Small intestine (tissue), 7 donors: ENCODE measurements around the gene TMEM63B. TPM values are rescaled to one million over a fixed set of nuclear protein-coding genes. Genes with fewer than 3 reads are reported as not detected.
A peak's percentile ranks its signal among the peaks of the same experiment; 100 is the strongest.
"Not testable (repeated sequence)": the region's sequence is repeated elsewhere in the genome, so short reads cannot be mapped to it uniquely, and the experiment has no call there.

Source experiments
- DNase-seq, 2 donors: peaks; one replicate each; pipeline versions ENCODE4 v3.0.0 to v3.0.0-alpha.2; 2013
- FAIRE-seq: peaks from 2 replicates; lab custom pipeline; 2012; peaks lifted over from hg19 to GRCh38; lab: Jason Lieb, UNC
- H3K27ac ChIP-seq, 3 donors: one replicate each; pipeline ENCODE4 v1.5.1; 2013; ENCODE audit warnings: low read length in 2 of 3, mild to moderate bottlenecking in 2 of 3, control low read depth in 1 of 3, inconsistent platforms in 1 of 3, low read depth in 1 of 3, moderate library complexity in 1 of 3
- H3K27me3 ChIP-seq, 3 donors: one replicate each; pipeline ENCODE4 v1.6.1; 2013; ENCODE audit warnings: low read length in 3 of 3, inconsistent platforms in 1 of 3; ENCODE audit not compliant: control insufficient read depth in 3 of 3, insufficient read depth in 3 of 3
- H3K36me3 ChIP-seq, 3 donors: one replicate each; pipeline ENCODE4 v1.6.1; 2013; ENCODE audit warnings: low read length in 3 of 3, inconsistent platforms in 1 of 3, low read depth in 1 of 3, mild to moderate bottlenecking in 1 of 3, moderate library complexity in 1 of 3; ENCODE audit not compliant: control insufficient read depth in 3 of 3, insufficient read depth in 2 of 3
- H3K4me1 ChIP-seq, 3 donors: one replicate each; pipeline ENCODE4 v1.6.1; 2013; ENCODE audit warnings: low read length in 2 of 3, inconsistent platforms in 1 of 3, low read depth in 1 of 3, mild to moderate bottlenecking in 1 of 3, moderate library complexity in 1 of 3; ENCODE audit not compliant: control insufficient read depth in 3 of 3, insufficient read depth in 2 of 3
- H3K4me3 ChIP-seq, 3 donors: one replicate each; pipeline ENCODE4 v1.5.1; 2013; ENCODE audit warnings: low read length in 3 of 3, control low read depth in 1 of 3, inconsistent platforms in 1 of 3, low read depth in 1 of 3, mild to moderate bottlenecking in 1 of 3, moderate library complexity in 1 of 3
- H3K9me3 ChIP-seq, 2 donors: one replicate each; pipeline ENCODE4 v1.6.1; 2013; ENCODE audit warnings: low read depth in 1 of 2, low read length in 1 of 2; ENCODE audit not compliant: control insufficient read depth in 2 of 2, insufficient read depth in 1 of 2
- WGBS, 3 donors: extraction: QIAGEN DNeasy Blood & Tissue Kit; methylation state at CpG; one replicate each; pipeline ENCODE4 v1.1.7; 2013; 5-methylcytosine and 5-hydroxymethylcytosine counted together
- polyA plus RNA-seq, 4 donors: library from polyadenylated mRNA; stranded (reverse) in 3 of 4; unstranded in 1 of 4; fragments of 200-250 nt in 3 of 4; fragments of 120-200 nt in 1 of 4; gene quantifications; one replicate each; pipeline versions ENCODE4 v1.2.1 to v1.2.3, GENCODE V29; 2013
- donor health status: healthy with polysubstance abuse.
- donor health status: control.
- donor health status: control.
- donor health status: Bipolar disorder and iron deficiency.
- donor health status: healthy.

TMEM63B gene
- polyA plus RNA-seq, 4 donors, result 13.2 to 33.9 (median 25.6) TPM

DNA sequence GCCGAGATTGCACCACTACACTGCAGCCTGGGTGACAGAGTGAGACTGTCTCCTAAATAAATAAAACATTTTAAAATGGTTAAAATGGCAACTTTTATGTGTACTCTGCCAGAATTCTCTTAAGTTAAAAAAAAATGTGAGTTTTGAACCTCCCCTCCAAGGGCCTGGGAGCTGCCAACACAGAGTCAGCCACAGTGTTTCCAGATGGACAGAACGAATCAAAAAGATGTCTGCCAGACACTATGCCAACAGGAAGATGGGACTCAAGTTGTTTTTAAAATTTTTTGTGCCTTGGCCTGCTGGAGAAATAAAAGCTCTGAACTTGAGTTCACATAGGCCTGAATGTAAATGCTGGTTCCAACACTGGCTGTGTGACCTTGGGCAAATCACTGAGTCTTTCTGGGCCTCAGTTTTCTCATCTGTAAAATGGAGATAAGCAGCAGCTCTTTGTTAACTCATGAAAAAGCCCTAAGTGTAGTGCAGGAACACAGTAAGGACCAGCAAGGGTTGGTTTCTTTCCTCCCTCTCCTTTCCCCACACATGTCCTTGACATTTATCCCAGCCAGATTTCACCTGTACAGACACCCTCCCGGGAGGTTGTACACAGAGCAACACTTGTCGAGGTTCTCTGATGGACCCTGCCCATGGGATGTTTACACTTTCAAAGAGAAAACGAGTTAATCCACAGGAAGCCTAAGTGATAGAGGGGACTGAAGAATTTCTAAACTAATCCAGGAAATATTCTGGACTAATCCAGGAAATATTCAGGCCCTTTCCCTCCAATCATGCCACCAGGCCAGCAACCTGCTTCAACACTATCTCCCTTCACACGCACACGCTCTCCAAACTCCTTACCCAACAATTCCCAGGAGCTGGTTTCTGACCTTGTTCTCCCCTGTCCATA, 35.1 kb upstream of the TMEM63B start:
- DNase-seq, result no peak
- Histone ChIP-seq H3K4me3 (no peak overlapping the region), H3K9me3 (no peaks in the 10 kb centered on the region), H3K4me1 (peaks cover 0 to 29% (median 0%) of the 10 kb centered on the region in 3 donors), H3K27ac (no peak overlapping the region), H3K36me3 (peaks cover 0 to 29% (median 0%) of the 10 kb centered on the region in 3 donors), H3K27me3 (no peaks in the 10 kb centered on the region)
- no peak for FAIRE-seq
- WGBS, 3 donors, result 70 to 77% (median 73%) methylated on average over 7 of the region's 7 CpGs

DNA sequence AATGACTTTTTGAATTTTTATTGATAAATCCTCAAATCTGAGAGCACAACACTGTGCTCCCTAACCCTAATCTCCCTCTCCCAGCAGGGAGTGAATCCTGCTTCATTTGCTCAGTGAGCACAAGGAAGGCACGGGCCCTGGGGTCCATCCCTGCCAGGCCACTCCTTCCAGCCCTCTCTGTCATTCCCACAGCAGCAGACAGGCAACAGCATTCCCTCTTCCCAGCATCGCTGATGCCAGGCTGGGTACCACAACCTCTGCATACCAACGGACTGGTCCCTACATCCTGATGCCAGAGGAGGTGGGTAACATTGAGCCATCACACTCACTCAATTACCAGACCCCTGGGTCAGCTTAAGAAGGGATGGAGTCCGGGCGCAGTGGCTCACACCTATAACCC, 34.3 kb upstream of the TMEM63B start:
- H3K27me3 ChIP-seq, result no peaks in the 10 kb centered on the region
- FAIRE-seq (no peak), DNase-seq (no peak)
- no peaks in the 10 kb centered on the region for H3K9me3 ChIP-seq
- WGBS, 3 donors, result 87 to 93% (median 92%) methylated on average over 5 of the region's 5 CpGs
- H3K36me3 ChIP-seq, result peaks cover 0 to 31% (median 0%) of the 10 kb centered on the region in 3 donors
- H3K4me3 ChIP-seq, result no peak overlapping the region
- H3K4me1 ChIP-seq, result peaks cover 0 to 26% (median 0%) of the 10 kb centered on the region in 3 donors
- no peak overlapping the region for H3K27ac ChIP-seq

DNA sequence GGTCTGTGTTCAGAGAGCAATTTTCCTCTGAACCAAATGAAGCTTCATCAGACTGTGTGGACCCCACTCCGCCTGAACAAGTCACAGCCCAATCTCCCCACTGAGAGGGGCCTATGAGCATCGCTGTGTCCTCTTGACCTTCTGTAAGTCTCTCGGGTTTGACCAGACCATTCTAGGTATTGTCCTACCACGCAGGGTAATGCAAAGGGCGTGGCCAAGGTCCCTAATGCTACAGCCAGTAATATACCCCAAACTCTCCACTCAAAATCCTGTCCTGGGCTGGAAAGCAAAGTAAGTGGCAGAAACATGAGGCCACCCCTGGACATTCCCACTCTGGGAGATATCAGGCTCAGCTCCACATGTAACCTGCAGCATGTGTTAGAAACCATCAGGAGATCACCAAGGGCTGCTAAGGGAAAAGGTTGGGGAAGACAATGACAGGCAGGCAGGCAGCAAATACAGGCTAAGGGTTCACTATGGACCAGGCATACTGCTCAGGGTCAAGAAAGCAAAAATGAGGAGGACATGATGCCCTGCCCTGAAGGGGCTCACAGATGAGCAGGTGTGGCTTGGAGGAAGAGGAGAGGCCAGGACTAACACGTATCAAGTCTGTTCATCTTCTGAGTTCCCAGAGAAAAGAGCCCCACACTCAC, 33.5 kb upstream of the TMEM63B start:
- Histone ChIP-seq H3K27ac (peak overlapping the region in 1 of 3 donors; percentile 79), H3K4me3 (no peak overlapping the region), H3K9me3 (no peaks in the 10 kb centered on the region), H3K27me3 (no peaks in the 10 kb centered on the region), H3K4me1 (peaks cover 0 to 27% (median 0%) of the 10 kb centered on the region in 3 donors), H3K36me3 (peaks cover 0 to 31% (median 0%) of the 10 kb centered on the region in 3 donors)
- DNase-seq (no peak), FAIRE-seq (no peak)
- 73 to 83% (median 77%) methylated on average over 6 of the region's 6 CpGs for WGBS, 3 donors

DNA sequence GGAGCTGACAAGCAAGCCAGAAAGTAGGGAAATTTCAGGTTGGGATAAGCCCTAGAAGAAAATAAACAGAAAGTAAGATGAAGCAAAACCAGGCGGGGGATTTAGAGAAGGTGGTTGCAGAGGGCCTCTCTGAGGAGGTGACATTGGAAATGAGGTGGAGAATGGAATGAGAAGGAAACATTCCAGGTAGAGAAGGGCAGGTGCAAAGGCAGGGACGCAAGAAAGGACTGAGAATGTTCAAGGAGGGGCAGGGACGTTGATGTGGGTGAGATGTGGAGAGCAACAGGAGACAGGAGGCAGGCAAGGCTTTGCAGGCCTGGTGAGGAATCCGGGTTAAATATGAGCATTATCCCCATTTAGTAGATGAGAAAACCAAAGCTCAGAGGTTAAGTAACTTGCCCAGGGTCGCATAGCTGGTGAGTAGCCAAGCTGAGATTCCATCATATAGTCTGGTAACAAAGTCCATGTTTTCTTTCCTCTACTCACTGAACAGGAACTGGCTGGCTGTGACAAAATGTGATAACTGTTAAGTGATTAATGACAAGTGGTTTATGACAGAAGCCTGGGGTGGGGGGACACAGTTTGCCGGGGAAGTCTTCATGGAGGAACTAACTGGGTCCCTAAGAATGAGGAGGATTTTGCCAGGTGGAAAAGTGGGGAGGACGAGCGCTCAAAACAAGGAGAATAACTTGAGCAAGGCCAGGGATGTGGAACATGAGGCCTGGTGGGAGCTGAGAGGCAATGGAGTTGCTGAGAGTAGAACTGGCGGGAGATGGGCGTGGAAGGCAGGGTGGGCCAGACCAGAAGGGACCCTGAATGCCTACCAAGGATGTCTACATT, 32.7 kb upstream of the TMEM63B start:
- Histone ChIP-seq H3K4me1 (peaks cover 0 to 34% (median 0%) of the 10 kb centered on the region in 3 donors), H3K9me3 (no peaks in the 10 kb centered on the region), H3K4me3 (no peak overlapping the region), H3K27ac (peak overlapping the region; percentile 44 to 79 (median 76)), H3K36me3 (peaks cover 0 to 26% (median 0%) of the 10 kb centered on the region in 3 donors), H3K27me3 (no peaks in the 10 kb centered on the region)
- peak; percentile 86 to 89 for DNase-seq
- 35 to 65% (median 48%) methylated on average over 10 of the region's 10 CpGs for WGBS, 3 donors
- no peak for FAIRE-seq

DNA sequence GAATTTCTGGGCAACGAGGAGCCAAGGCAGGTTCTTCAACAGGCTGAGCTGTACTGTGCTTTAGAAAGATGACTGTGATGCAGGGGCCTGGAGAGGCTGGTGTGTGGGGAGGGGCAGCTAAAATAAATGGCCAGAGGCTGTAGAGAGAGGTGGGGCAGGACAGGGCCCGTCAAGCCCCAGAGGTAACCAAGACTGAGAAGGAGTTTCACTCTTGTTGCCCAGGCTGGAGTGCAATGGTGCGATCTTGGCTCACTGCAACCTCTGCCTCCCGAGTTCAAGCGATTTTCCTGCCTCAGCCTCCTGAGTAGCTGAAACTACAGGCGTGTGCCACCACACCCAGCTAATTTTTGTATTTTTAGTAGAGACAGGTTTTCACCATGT, 32.1 kb upstream of the TMEM63B start:
- FAIRE-seq, H3K4me3 ChIP-seq, H3K9me3 ChIP-seq, DNase-seq, H3K27me3 ChIP-seq: not testable (repeated sequence)
- Histone ChIP-seq H3K27ac (peak overlapping the region; percentile 44 to 79 (median 76)), H3K4me1 (peaks cover 0 to 37% (median 0%) of the 10 kb centered on the region in 3 donors), H3K36me3 (peaks cover 0 to 30% (median 0%) of the 10 kb centered on the region in 3 donors)
- WGBS, 3 donors, result 42 to 77% (median 71%) methylated on average over 6 of the region's 6 CpGs

DNA sequence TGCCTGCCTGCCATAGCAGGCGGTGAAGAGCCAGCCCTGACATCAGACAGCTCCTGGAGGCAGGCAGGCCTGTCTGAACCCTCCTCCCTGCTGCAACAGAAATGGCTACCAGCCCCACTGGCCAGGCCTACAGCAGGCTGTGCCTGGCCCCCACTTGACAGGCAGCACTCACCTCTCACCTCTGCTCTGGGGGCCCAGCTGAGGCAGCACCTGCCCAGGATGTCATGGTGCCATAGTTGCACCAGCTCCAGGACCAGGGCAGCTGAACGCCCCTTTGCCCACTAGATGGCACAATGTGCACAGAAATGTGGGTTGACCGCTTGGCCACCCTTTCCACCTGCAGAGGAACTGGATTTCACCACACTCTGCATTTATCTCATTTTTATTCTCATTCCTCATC, 30.7 kb upstream of the TMEM63B start:
- Histone ChIP-seq H3K27ac (peak overlapping the region in 1 of 3 donors; percentile 13), H3K4me3 (no peak overlapping the region), H3K36me3 (peaks cover 0 to 36% (median 0%) of the 10 kb centered on the region in 3 donors), H3K9me3 (no peaks in the 10 kb centered on the region), H3K27me3 (no peaks in the 10 kb centered on the region), H3K4me1 (peaks cover 0 to 37% (median 0%) of the 10 kb centered on the region in 3 donors)
- 11 to 39% (median 36%) methylated on average over 3 of the region's 3 CpGs for WGBS, 3 donors
- DNase-seq (peak; percentile 87 to 90), FAIRE-seq (no peak)

DNA sequence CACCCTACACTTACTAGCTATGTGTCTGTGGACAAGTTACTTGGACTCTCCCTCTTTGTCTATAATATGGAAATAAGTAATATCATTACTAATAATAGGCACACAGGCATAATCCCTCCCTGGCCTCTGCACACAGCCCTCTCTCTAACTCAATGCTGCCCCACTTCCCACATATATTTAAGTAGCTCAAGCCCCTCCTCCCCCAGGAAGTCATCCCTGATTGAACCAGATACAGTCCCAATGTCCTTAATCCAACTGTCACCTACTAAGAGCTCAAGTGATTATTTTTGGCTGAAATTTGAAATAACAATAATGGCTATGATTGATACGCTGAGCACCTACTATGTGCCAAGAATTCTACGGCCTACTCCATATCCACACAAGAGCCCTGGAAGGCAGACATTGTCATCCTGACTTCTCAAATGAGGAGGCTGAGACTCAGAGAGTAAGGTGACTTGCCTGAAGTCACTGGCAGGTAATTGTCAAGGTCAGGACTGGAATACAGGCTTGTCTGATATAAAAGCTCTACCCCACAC, 29.5 kb upstream of the TMEM63B start:
- H3K9me3 ChIP-seq, result no peaks in the 10 kb centered on the region
- no peak overlapping the region for H3K27ac ChIP-seq
- no peaks in the 10 kb centered on the region for H3K27me3 ChIP-seq
- peaks cover 0 to 37% (median 0%) of the 10 kb centered on the region in 3 donors for H3K4me1 ChIP-seq
- no peak for FAIRE-seq
- no peak overlapping the region for H3K4me3 ChIP-seq
- DNase-seq, result no peak
- H3K36me3 ChIP-seq, result peaks cover 0 to 44% (median 0%) of the 10 kb centered on the region in 3 donors
- WGBS, 3 donors, result 50 to 100% (median 75%) methylated on average over 2 of the region's 2 CpGs
